ENCODE data around the gene PRKCQ.

- TF ChIP-seq, protein P1, sequence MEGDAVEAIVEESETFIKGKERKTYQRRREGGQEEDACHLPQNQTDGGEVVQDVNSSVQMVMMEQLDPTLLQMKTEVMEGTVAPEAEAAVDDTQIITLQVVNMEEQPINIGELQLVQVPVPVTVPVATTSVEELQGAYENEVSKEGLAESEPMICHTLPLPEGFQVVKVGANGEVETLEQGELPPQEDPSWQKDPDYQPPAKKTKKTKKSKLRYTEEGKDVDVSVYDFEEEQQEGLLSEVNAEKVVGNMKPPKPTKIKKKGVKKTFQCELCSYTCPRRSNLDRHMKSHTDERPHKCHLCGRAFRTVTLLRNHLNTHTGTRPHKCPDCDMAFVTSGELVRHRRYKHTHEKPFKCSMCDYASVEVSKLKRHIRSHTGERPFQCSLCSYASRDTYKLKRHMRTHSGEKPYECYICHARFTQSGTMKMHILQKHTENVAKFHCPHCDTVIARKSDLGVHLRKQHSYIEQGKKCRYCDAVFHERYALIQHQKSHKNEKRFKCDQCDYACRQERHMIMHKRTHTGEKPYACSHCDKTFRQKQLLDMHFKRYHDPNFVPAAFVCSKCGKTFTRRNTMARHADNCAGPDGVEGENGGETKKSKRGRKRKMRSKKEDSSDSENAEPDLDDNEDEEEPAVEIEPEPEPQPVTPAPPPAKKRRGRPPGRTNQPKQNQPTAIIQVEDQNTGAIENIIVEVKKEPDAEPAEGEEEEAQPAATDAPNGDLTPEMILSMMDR (IDR thresholded peaks at IDR 0.05), result no peak
- no peak for TF ChIP-seq POLR2A (IDR thresholded peaks at IDR 0.05)
Observed at GRCh38 chr10:6473901-6474370, 106.1 kb downstream of the PRKCQ start.

Measured in testis (tissue), 2 donors.